IMR-90 (cell line): ENCODE data around the gene HBD. TPM values are rescaled to one million over a fixed set of nuclear protein-coding genes. Genes with fewer than 3 reads are reported as not detected.
A peak's percentile ranks its signal among the peaks of the same experiment; 100 is the strongest.

Experiments used
- ATAC-seq: fragments of 200-7000 bp; cut with Tn5 transposase; 2 replicates; pipeline ENCODE4 v1.9.1; 2020; ENCODE audit warnings: low read depth, mild to moderate bottlenecking, moderate library complexity
- BruUV-seq: library from RNA; stranded (reverse); fragments of 400-500 nt; replicated peaks from 2 replicates; lab custom pipeline; 2021; lab: Mats Ljungman, UMichigan
- CTCF ChIA-PET: fragments of 300-600 bp; formaldehyde crosslinking; extraction: SDS; loops from one replicate; lab custom pipeline; 2021; ENCODE audit warnings: antibody characterized with exemption; lab: Yijun Ruan, JAX
- POLR2A ChIA-PET: fragments of 300-600 bp; sonication (Branson Sonifier 250); formaldehyde crosslinking; loops from one replicate; lab custom pipeline; 2022; ENCODE audit warnings: antibody characterized with exemption; ENCODE audit not compliant: unreplicated experiment; lab: Charles Lee
- DNase-seq: peaks from one replicate; pipeline ENCODE4 v3.0.0; 2013
- H2AFZ ChIP-seq: replicated peaks from 2 replicates; pipeline ENCODE3; 2013; ENCODE audit warnings: low read length, mild to moderate bottlenecking; ENCODE audit not compliant: poor library complexity
- H2AK5ac ChIP-seq: 2 replicates; pipeline ENCODE4 v1.6.1; 2013; ENCODE audit warnings: low read depth, low read length, inconsistent platforms
- H2AK9ac ChIP-seq: replicated peaks from 2 replicates; pipeline ENCODE3; 2013; ENCODE audit warnings: mild to moderate bottlenecking, low read depth, low read length, moderate library complexity; ENCODE audit not compliant: poor library complexity
- H2BK120ac ChIP-seq: 2 replicates; pipeline ENCODE4 v1.6.1; 2013; ENCODE audit warnings: low read depth, low read length, inconsistent platforms
- H2BK15ac ChIP-seq: 3 replicates; pipeline ENCODE4 v1.6.1; 2013; ENCODE audit warnings: low read depth, low read length, inconsistent platforms
- H2BK20ac ChIP-seq: 2 replicates; pipeline ENCODE4 v1.6.1; 2013; ENCODE audit warnings: low read depth, mild to moderate bottlenecking, inconsistent platforms, low read length, moderate library complexity
- H2BK5ac ChIP-seq: 2 replicates; pipeline ENCODE4 v1.6.1; 2013; ENCODE audit warnings: mild to moderate bottlenecking, low read depth, low read length, inconsistent platforms; ENCODE audit not compliant: poor library complexity, severe bottlenecking
- H3K14ac ChIP-seq: replicated peaks from 2 replicates; pipeline ENCODE4 v1.6.1; 2013; ENCODE audit warnings: low read depth, low read length, inconsistent platforms
- H3K18ac ChIP-seq: 2 replicates; pipeline ENCODE4 v1.6.1; 2013; ENCODE audit warnings: low read depth, low read length, control low read depth
- H3K23ac ChIP-seq: 2 replicates; pipeline ENCODE4 v1.6.1; 2013; ENCODE audit warnings: low read depth, low read length, inconsistent platforms
- H3K27ac ChIP-seq: 2 replicates; pipeline ENCODE4 v1.5.1; 2013; ENCODE audit warnings: mild to moderate bottlenecking, control low read depth, low read length; ENCODE audit not compliant: insufficient read depth
- H3K27me3 ChIP-seq: 2 replicates; pipeline ENCODE4 v1.6.1; 2013; ENCODE audit warnings: low read length; ENCODE audit not compliant: control insufficient read depth, insufficient read depth
- H3K36me3 ChIP-seq: 2 replicates; pipeline ENCODE4 v1.6.1; 2013; ENCODE audit warnings: low read length, mixed read lengths; ENCODE audit not compliant: control insufficient read depth, insufficient read depth
- H3K4ac ChIP-seq: 2 replicates; pipeline ENCODE4 v1.6.1; 2013; ENCODE audit warnings: low read depth, low read length, inconsistent platforms
- H3K4me1 ChIP-seq: 2 replicates; pipeline ENCODE4 v1.6.1; 2013; ENCODE audit warnings: low read length, mixed read lengths; ENCODE audit not compliant: control insufficient read depth, insufficient read depth
- H3K4me2 ChIP-seq: 2 replicates; pipeline ENCODE4 v1.6.1; 2013; ENCODE audit warnings: low read depth, mild to moderate bottlenecking, control low read depth, low read length, moderate library complexity
- H3K4me3 ChIP-seq: 2 replicates; pipeline ENCODE4 v1.5.1; 2013; ENCODE audit warnings: low read depth, mild to moderate bottlenecking, control low read depth, low read length, moderate library complexity; ENCODE audit not compliant: insufficient read depth
- H3K56ac ChIP-seq: 2 replicates; pipeline ENCODE4 v1.6.1; 2013; ENCODE audit warnings: low read length, inconsistent platforms; ENCODE audit not compliant: insufficient read depth; ENCODE audit errors: extremely low read depth
- H3K79me1 ChIP-seq, 2 experiments: 2 replicates each; pipeline ENCODE4 v1.6.1; 2013; ENCODE audit warnings: low read length in 2 of 2, inconsistent platforms in 1 of 2, low read depth in 1 of 2
- H3K9ac ChIP-seq: 2 replicates; pipeline ENCODE4 v1.6.1; 2013; ENCODE audit warnings: low read depth, low read length, control low read depth
- H3K9me1 ChIP-seq: 2 replicates; pipeline ENCODE4 v1.6.1; 2013; ENCODE audit warnings: low read length, inconsistent platforms; ENCODE audit not compliant: insufficient read depth
- H3K9me3 ChIP-seq: 2 replicates; pipeline ENCODE4 v1.6.1; 2013; ENCODE audit warnings: low read length; ENCODE audit not compliant: control insufficient read depth, insufficient read depth
- H4K20me1 ChIP-seq: 2 replicates; pipeline ENCODE4 v1.6.1; 2013; ENCODE audit warnings: low read length, inconsistent platforms; ENCODE audit not compliant: insufficient read depth
- H4K5ac ChIP-seq: 2 replicates; pipeline ENCODE4 v1.6.1; 2013; ENCODE audit warnings: mild to moderate bottlenecking, low read depth, low read length, control low read depth
- H4K8ac ChIP-seq, 2 experiments: 2 replicates each; pipeline ENCODE4 v1.6.1; 2013; ENCODE audit warnings: low read depth in 2 of 2, low read length in 2 of 2, control low read depth in 1 of 2, inconsistent platforms in 1 of 2
- H4K91ac ChIP-seq: 2 replicates; pipeline ENCODE4 v1.6.1; 2013; ENCODE audit warnings: low read depth, low read length, inconsistent platforms; ENCODE audit not compliant: insufficient read depth
- BHLHE40 ChIP-seq: fragments of 150-350 bp; IDR thresholded peaks from 2 replicates; pipeline ENCODE4 v1.6.1; 2016; ENCODE audit warnings: mild to moderate bottlenecking, low read depth, low read length
- CEBPB ChIP-seq: IDR thresholded peaks from 2 replicates; pipeline ENCODE4 v1.6.1; 2012; ENCODE audit warnings: low read depth, low read length, improper control_type of control experiment
- CHD1 ChIP-seq: IDR thresholded peaks from 2 replicates; pipeline ENCODE4 v1.6.1; 2012; ENCODE audit warnings: low read depth, low read length, improper control_type of control experiment
- CTCF ChIP-seq: conservative IDR thresholded peaks from 2 replicates; pipeline ENCODE4 v1.5.1; 2012; ENCODE audit warnings: mild to moderate bottlenecking, low read depth, low read length, improper control_type of control experiment
- FOS ChIP-seq: fragments of 150-350 bp; IDR thresholded peaks from 2 replicates; pipeline ENCODE4 v1.6.1; 2016; ENCODE audit warnings: low read depth, low read length
- MAFK ChIP-seq: IDR thresholded peaks from 2 replicates; pipeline ENCODE4 v1.6.1; 2012; ENCODE audit warnings: low read depth, low read length, improper control_type of control experiment
- MAZ ChIP-seq: IDR thresholded peaks from 2 replicates; pipeline ENCODE4 v1.6.1; 2012; ENCODE audit warnings: low read depth, mild to moderate bottlenecking, low read length, improper control_type of control experiment, moderate library complexity, borderline replicate concordance
- MXI1 ChIP-seq: IDR thresholded peaks from 2 replicates; pipeline ENCODE4 v1.6.1; 2012; ENCODE audit warnings: low read depth, mild to moderate bottlenecking, low read length, moderate library complexity, borderline replicate concordance
- NFE2L2 ChIP-seq: fragments of 150-350 bp; IDR thresholded peaks from 2 replicates; pipeline ENCODE4 v1.6.1; 2016; ENCODE audit warnings: low read depth, mild to moderate bottlenecking, low read length
- POLR2A ChIP-seq: IDR thresholded peaks from 2 replicates; pipeline ENCODE4 v1.6.1; 2012; ENCODE audit warnings: mild to moderate bottlenecking, low read depth, low read length
- RAD21 ChIP-seq: IDR thresholded peaks from 2 replicates; pipeline ENCODE4 v1.6.1; 2012; ENCODE audit warnings: low read length, improper control_type of control experiment
- RCOR1 ChIP-seq: IDR thresholded peaks from 2 replicates; pipeline ENCODE4 v1.6.1; 2012; ENCODE audit warnings: mild to moderate bottlenecking, low read length, improper control_type of control experiment; ENCODE audit not compliant: insufficient replicate concordance
- RFX5 ChIP-seq: IDR thresholded peaks from 2 replicates; pipeline ENCODE4 v1.8.0; 2012; ENCODE audit warnings: low read depth, mild to moderate bottlenecking, low read length, moderate library complexity
- SMC3 ChIP-seq: fragments of 150-350 bp; IDR thresholded peaks from 2 replicates; pipeline ENCODE4 v1.6.1; 2016; ENCODE audit warnings: low read depth, mild to moderate bottlenecking, antibody characterized with exemption, low read length, moderate library complexity
- WGBS, 2 experiments: methylation state at CpG; one replicate each; pipeline versions ENCODE4 v1.1.5 to v1.1.7; 2013; ENCODE audit warnings: missing lambda C conversion rate in 2 of 2; ENCODE audit not compliant: insufficient read length in 1 of 2; ENCODE audit errors: extremely low coverage in 2 of 2; 5-methylcytosine and 5-hydroxymethylcytosine counted together
- dilution Hi-C: fragments of 300-500 bp; cut with HindIII; formaldehyde crosslinking; loops from one replicate; pipeline ENCODE4 v1.14.3; 2018; ENCODE audit warnings: low sequenced_read_pairs; ENCODE audit not compliant: unreplicated experiment
- in situ Hi-C: fragments of 300-500 bp; cut with MboI; formaldehyde crosslinking; loops from 3 replicates; pipeline ENCODE4 v1.14.3; 2019; ENCODE audit warnings: low sequenced_read_pairs, inconsistent platforms, mixed read lengths
- intact Hi-C: fragments of 100-400 bp; cut with micrococcal nuclease; formaldehyde crosslinking; loops from 2 replicates; pipeline ENCODE4 v1.10.0; 2022
- polyA plus RNA-seq, 3 experiments: library from polyadenylated mRNA; depleted of rRNA; stranded (reverse); fragments of >200 nt; gene quantifications; 2 replicates each; pipeline ENCODE4 v1.2.3, GENCODE V29; 2012; ENCODE audit warnings: low replicate concordance in 1 of 3
- total RNA-seq: library from RNA; depleted of rRNA; stranded (reverse); fragments of >200 nt; gene quantifications from 2 replicates; pipeline ENCODE4 v1.2.3, GENCODE V29; 2012
- TF ChIP-seq, protein P1 (sequence below): fragments of 150-350 bp; IDR thresholded peaks from 2 replicates; pipeline ENCODE4 v1.6.1; 2016; ENCODE audit warnings: low read depth, mild to moderate bottlenecking, low read length, moderate library complexity, borderline replicate concordance
- TF ChIP-seq, protein P2 (sequence below): fragments of 150-350 bp; IDR thresholded peaks from 2 replicates; pipeline ENCODE4 v1.6.1; 2017; ENCODE audit warnings: mild to moderate bottlenecking, antibody characterized with exemption, low read length, low read depth

The HBD gene
- total and polyA plus RNA-seq, 2 of the 4 experiments (the other 2 are of a cell fraction) = 6.3 to 12.0 TPM

DNA sequence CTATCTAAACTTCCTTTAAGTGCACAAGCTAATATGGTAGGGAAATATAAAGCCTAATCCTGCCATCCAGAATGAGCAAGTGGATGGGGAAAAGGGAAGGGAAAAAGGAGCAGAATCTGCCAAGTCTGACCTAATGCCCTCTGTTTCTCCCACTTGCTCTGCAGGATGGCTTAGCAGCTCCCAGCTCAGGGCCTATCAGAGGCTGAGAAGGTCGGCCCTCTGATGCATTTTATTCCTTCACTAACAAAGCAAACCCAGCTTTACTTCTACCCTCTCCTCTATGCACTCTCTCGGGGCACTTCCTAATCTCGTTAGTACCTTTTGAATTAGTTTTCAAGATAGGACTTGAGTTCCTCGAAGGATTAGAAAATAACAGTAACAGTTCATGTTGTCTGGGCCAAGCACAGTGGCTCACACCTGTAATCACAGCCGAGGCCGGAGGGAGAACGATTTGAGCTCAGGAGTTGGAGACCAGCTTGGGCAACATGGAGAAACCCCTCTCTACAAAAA, 23.9 kb downstream of the HBD start:
- no peak overlapping the region for H3K4me3 ChIP-seq
- intact Hi-C loops = no loop called here
- H3K27me3 ChIP-seq = no peaks in the 10 kb centered on the region

More for the DNA sequence above, 23.9 kb downstream of the HBD start:
- Histone ChIP-seq H4K91ac (peak overlapping the region; percentile 63), H3K79me1 (0 out of 4 replicates have a peak, but pooled peaks cover 0 to 3% of the 10 kb centered on the region in 2 experiments), H3K9ac (no peak overlapping the region), H3K56ac (no peak overlapping the region), H3K9me3 (no peaks in the 10 kb centered on the region), H4K5ac (peak overlapping the region; percentile 1; the same call in 1 of the 2 replicates), H3K36me3 (0 out of 2 replicates have a peak, but pooled peaks cover 1% of the 10 kb centered on the region), H2AK9ac (peak overlapping the region; percentile 42), H2BK120ac (peak overlapping the region; percentile 52), H4K8ac (peak overlapping the region in 1 of 2 experiments; percentile 66; a peak in 1 of 4 replicates), H3K18ac (peak overlapping the region; percentile 1; the same call in 1 of the 2 replicates), H4K20me1 (no peaks in the 10 kb centered on the region), H2AK5ac (no peak overlapping the region; the same call in 1 of the 2 replicates), H3K4ac (peak overlapping the region; percentile 35; the same call in 1 of the 2 replicates), H3K27ac (no peak overlapping the region), H3K23ac (no peak overlapping the region), H2BK20ac (peak overlapping the region; percentile 66; the same call in 1 of the 2 replicates), H3K14ac (no peak overlapping the region), H3K4me1 (peaks cover 2% of the 10 kb centered on the region; the same call in 1 of the 2 replicates), H3K4me2 (no peak overlapping the region), H3K9me1 (no peaks in the 10 kb centered on the region), H2AFZ (peak overlapping the region; percentile 61), H2BK15ac (peak overlapping the region; percentile 97; the same call in 2 of the 3 replicates), H2BK5ac (no peak overlapping the region)
- in situ Hi-C loops (no loop called here), dilution Hi-C loops (no loop called here)
- no peak for DNase-seq
- POLR2A ChIA-PET = no interaction called here
- no peak for TF ChIP-seq FOS
- TF ChIP-seq NFE2L2 = no peak
- TF ChIP-seq, protein P1, sequence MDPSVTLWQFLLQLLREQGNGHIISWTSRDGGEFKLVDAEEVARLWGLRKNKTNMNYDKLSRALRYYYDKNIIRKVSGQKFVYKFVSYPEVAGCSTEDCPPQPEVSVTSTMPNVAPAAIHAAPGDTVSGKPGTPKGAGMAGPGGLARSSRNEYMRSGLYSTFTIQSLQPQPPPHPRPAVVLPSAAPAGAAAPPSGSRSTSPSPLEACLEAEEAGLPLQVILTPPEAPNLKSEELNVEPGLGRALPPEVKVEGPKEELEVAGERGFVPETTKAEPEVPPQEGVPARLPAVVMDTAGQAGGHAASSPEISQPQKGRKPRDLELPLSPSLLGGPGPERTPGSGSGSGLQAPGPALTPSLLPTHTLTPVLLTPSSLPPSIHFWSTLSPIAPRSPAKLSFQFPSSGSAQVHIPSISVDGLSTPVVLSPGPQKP = no peak
- no peak for TF ChIP-seq RFX5
- no peak for TF ChIP-seq CTCF
- TF ChIP-seq MAFK = no peak
- TF ChIP-seq MAZ = no peak
- TF ChIP-seq RCOR1 = no peak
- no peak for TF ChIP-seq RAD21
- TF ChIP-seq, protein P2, sequence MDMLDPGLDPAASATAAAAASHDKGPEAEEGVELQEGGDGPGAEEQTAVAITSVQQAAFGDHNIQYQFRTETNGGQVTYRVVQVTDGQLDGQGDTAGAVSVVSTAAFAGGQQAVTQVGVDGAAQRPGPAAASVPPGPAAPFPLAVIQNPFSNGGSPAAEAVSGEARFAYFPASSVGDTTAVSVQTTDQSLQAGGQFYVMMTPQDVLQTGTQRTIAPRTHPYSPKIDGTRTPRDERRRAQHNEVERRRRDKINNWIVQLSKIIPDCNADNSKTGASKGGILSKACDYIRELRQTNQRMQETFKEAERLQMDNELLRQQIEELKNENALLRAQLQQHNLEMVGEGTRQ = no peak
- no peak for TF ChIP-seq BHLHE40
- TF ChIP-seq POLR2A = no peak
- no peak for TF ChIP-seq MXI1
- no peak for TF ChIP-seq CHD1
- TF ChIP-seq SMC3 = no peak
- no peak for TF ChIP-seq CEBPB
- WGBS, 2 experiments = 88% methylated on average over 1 of the region's 7 CpGs; no CpG with 5 or more reads in 1 of the 2 experiments
- CTCF ChIA-PET = no interaction called here
- no peak for ATAC-seq
- no TSS peak for BruUV-seq
